ENCODE data around the gene FOXP1. TPM values are rescaled to one million over a fixed set of nuclear protein-coding genes. Genes with fewer than 3 reads are reported as not detected.
"Not testable (repeated sequence)": the region's sequence is repeated elsewhere in the genome, so short reads cannot be mapped to it uniquely, and the experiment has no call there.

The FOXP1 gene
- total RNA-seq, 1 experiment from 2014 or later = 22.1 TPM

- no peaks in the 10 kb centered on the region for H3K9me3 ChIP-seq (replicated peaks)
- no peaks in the 10 kb centered on the region for H3K27me3 ChIP-seq (replicated peaks)
- peak overlapping the region; percentile 71 for H3K27ac ChIP-seq
- no peak for DNase-seq (ENCODE audit: low read depth in 1 of 2, low spot score in 2 of 2)
- no peaks in the 10 kb centered on the region for H3K36me3 ChIP-seq
- H3K4me1 ChIP-seq (replicated peaks) = peaks cover 20% of the 10 kb centered on the region
- no peak overlapping the region for H3K4me3 ChIP-seq
Observed at GRCh38 chr3:71444861-71445259, 138.7 kb downstream of the FOXP1 start.

- peak; percentile 61 to 66 for DNase-seq (ENCODE audit: low read depth in 1 of 2, low spot score in 2 of 2)
- no peaks in the 10 kb centered on the region for H3K27me3 ChIP-seq (replicated peaks)
- no peaks in the 10 kb centered on the region for H3K36me3 ChIP-seq
- H3K9me3 ChIP-seq (replicated peaks) = no peaks in the 10 kb centered on the region
- H3K27ac ChIP-seq = peak overlapping the region; percentile 71
- H3K4me3 ChIP-seq = no peak overlapping the region
- peaks cover 14% of the 10 kb centered on the region for H3K4me1 ChIP-seq (replicated peaks)
Observed at GRCh38 chr3:71444028-71444860, 139.3 kb downstream of the FOXP1 start.

- no peak overlapping the region for H3K27ac ChIP-seq
- no peaks in the 10 kb centered on the region for H3K27me3 ChIP-seq (replicated peaks)
- no peaks in the 10 kb centered on the region for H3K9me3 ChIP-seq (replicated peaks)
- H3K4me1 ChIP-seq (replicated peaks) = peaks cover 14% of the 10 kb centered on the region
- no peak for DNase-seq (ENCODE audit: low read depth in 1 of 2, low spot score in 2 of 2)
- H3K4me3 ChIP-seq = no peak overlapping the region
- no peaks in the 10 kb centered on the region for H3K36me3 ChIP-seq
Observed at GRCh38 chr3:71443332-71443731, 140.2 kb downstream of the FOXP1 start.

- Histone ChIP-seq H3K36me3 (no peaks in the 10 kb centered on the region), H3K4me3 (no peak overlapping the region)
Observed at GRCh38 chr3:71442652-71443042, 140.9 kb downstream of the FOXP1 start.

GRCh38 chr3:71441925-71442651, 141.4 kb downstream of the FOXP1 start:
- no peak overlapping the region for H3K27ac ChIP-seq
- H3K27me3 ChIP-seq (replicated peaks) = no peaks in the 10 kb centered on the region
- no peaks in the 10 kb centered on the region for H3K9me3 ChIP-seq (replicated peaks)
- DNase-seq (ENCODE audit: low read depth in 1 of 2, low spot score in 2 of 2) = no peak
- H3K36me3 ChIP-seq = no peaks in the 10 kb centered on the region
- peaks cover 14% of the 10 kb centered on the region for H3K4me1 ChIP-seq (replicated peaks)
- no peak overlapping the region for H3K4me3 ChIP-seq

More at GRCh38 chr3:71442652-71443042, 140.9 kb downstream of the FOXP1 start:
- no peak for DNase-seq (ENCODE audit: low read depth in 1 of 2, low spot score in 2 of 2)
- Histone ChIP-seq H3K4me1 (replicated peaks) (peaks cover 14% of the 10 kb centered on the region), H3K9me3 (replicated peaks) (no peaks in the 10 kb centered on the region), H3K27me3 (replicated peaks) (no peaks in the 10 kb centered on the region), H3K27ac (no peak overlapping the region)

GRCh38 chr3:71441217-71441924, 142.2 kb downstream of the FOXP1 start:
- Histone ChIP-seq H3K9me3 (replicated peaks) (no peaks in the 10 kb centered on the region), H3K27ac (no peak overlapping the region), H3K36me3 (no peaks in the 10 kb centered on the region), H3K4me1 (replicated peaks) (peaks cover 19% of the 10 kb centered on the region), H3K27me3 (replicated peaks) (no peaks in the 10 kb centered on the region), H3K4me3 (no peak overlapping the region)
- no peak for DNase-seq (ENCODE audit: low read depth in 1 of 2, low spot score in 2 of 2)

- peaks cover 7% of the 10 kb centered on the region for H3K4me1 ChIP-seq (replicated peaks)
- no peak overlapping the region for H3K4me3 ChIP-seq
- H3K9me3 ChIP-seq (replicated peaks) = no peaks in the 10 kb centered on the region
- no peaks in the 10 kb centered on the region for H3K36me3 ChIP-seq
- DNase-seq (ENCODE audit: low read depth in 1 of 2, low spot score in 2 of 2) = no peak
- no peak overlapping the region for H3K27ac ChIP-seq
- H3K27me3 ChIP-seq (replicated peaks) = no peaks in the 10 kb centered on the region
Observed at GRCh38 chr3:71438904-71439303, 144.6 kb downstream of the FOXP1 start.

GRCh38 chr3:71438071-71438685, 145.3 kb downstream of the FOXP1 start:
- no peaks in the 10 kb centered on the region for H3K36me3 ChIP-seq
- H3K9me3 ChIP-seq (replicated peaks) = no peaks in the 10 kb centered on the region
- H3K4me1 ChIP-seq (replicated peaks) = 0 out of 2 replicates have a peak, but pooled peaks cover 5% of the 10 kb centered on the region
- H3K27me3 ChIP-seq (replicated peaks) = no peaks in the 10 kb centered on the region
- H3K27ac ChIP-seq = no peak overlapping the region
- H3K4me3 ChIP-seq = no peak overlapping the region
- DNase-seq (ENCODE audit: low read depth in 1 of 2, low spot score in 2 of 2) = no peak

- H3K27ac ChIP-seq = no peak overlapping the region
- no peaks in the 10 kb centered on the region for H3K36me3 ChIP-seq
- no peaks in the 10 kb centered on the region for H3K27me3 ChIP-seq (replicated peaks)
- H3K4me1 ChIP-seq (replicated peaks) = 0 out of 2 replicates have a peak, but pooled peaks cover 5% of the 10 kb centered on the region
- no peak overlapping the region for H3K4me3 ChIP-seq
- no peak for DNase-seq (ENCODE audit: low read depth in 1 of 2, low spot score in 2 of 2)
- no peaks in the 10 kb centered on the region for H3K9me3 ChIP-seq (replicated peaks)
Observed at GRCh38 chr3:71436337-71436736, 147.2 kb downstream of the FOXP1 start.

GRCh38 chr3:71435836-71436235, 147.7 kb downstream of the FOXP1 start:
- H3K4me1 ChIP-seq (replicated peaks); H3K36me3 ChIP-seq; DNase-seq (ENCODE audit: low read depth in 1 of 2, low spot score in 2 of 2); H3K9me3 ChIP-seq (replicated peaks); H3K27ac ChIP-seq; H3K4me3 ChIP-seq; H3K27me3 ChIP-seq (replicated peaks): not testable (repeated sequence)

GRCh38 chr3:71433631-71434030, 149.9 kb downstream of the FOXP1 start:
- DNase-seq (ENCODE audit: low read depth in 1 of 2, low spot score in 2 of 2) = no peak
- Histone ChIP-seq H3K27me3 (replicated peaks) (no peaks in the 10 kb centered on the region), H3K9me3 (replicated peaks) (no peaks in the 10 kb centered on the region), H3K36me3 (no peaks in the 10 kb centered on the region), H3K27ac (no peak overlapping the region), H3K4me1 (replicated peaks) (peaks cover 15% of the 10 kb centered on the region), H3K4me3 (no peak overlapping the region)

GRCh38 chr3:71432044-71432975, 151.2 kb downstream of the FOXP1 start:
- Histone ChIP-seq H3K9me3 (replicated peaks) (no peaks in the 10 kb centered on the region), H3K4me3 (no peak overlapping the region), H3K27me3 (replicated peaks) (no peaks in the 10 kb centered on the region), H3K27ac (no peak overlapping the region), H3K36me3 (no peaks in the 10 kb centered on the region), H3K4me1 (replicated peaks) (peaks cover 18% of the 10 kb centered on the region)
- DNase-seq (ENCODE audit: low read depth in 1 of 2, low spot score in 2 of 2) = no peak
